ENCODE data around the gene PCDHGB6.
"Not testable (repeated sequence)": the region's sequence is repeated elsewhere in the genome, so short reads cannot be mapped to it uniquely, and the experiment has no call there.

PCDHGB6 gene

GRCh38 chr5:141407790-141408505, at the start of gene PCDHGB6:
PCDHGB6 (plus strand) TSS chr5:141408021; CDS start chr5:141408203, 182 bp downstream.
- in situ Hi-C loops (cut with MboI; ENCODE audit: low sequenced_read_pairs), result not testable (repeated sequence)

- in situ Hi-C loops (cut with MboI; ENCODE audit: low sequenced_read_pairs), result no loop called here
Measured at GRCh38 chr5:141359790-141360426, 47.9 kb upstream of the PCDHGB6 start, which contains the start of gene PCDHGB2. PCDHGB2 (plus strand) TSS chr5:141359994; CDS start chr5:141360136, 142 bp downstream.

- in situ Hi-C loops (cut with MboI; ENCODE audit: low sequenced_read_pairs), result no loop called here
Measured at GRCh38 chr5:141360685-141361084, 47.1 kb upstream of the PCDHGB6 start.

- in situ Hi-C loops (cut with MboI; ENCODE audit: low sequenced_read_pairs), result no loop called here
Measured at GRCh38 chr5:141362719-141363118, 45.1 kb upstream of the PCDHGB6 start.

DNA sequence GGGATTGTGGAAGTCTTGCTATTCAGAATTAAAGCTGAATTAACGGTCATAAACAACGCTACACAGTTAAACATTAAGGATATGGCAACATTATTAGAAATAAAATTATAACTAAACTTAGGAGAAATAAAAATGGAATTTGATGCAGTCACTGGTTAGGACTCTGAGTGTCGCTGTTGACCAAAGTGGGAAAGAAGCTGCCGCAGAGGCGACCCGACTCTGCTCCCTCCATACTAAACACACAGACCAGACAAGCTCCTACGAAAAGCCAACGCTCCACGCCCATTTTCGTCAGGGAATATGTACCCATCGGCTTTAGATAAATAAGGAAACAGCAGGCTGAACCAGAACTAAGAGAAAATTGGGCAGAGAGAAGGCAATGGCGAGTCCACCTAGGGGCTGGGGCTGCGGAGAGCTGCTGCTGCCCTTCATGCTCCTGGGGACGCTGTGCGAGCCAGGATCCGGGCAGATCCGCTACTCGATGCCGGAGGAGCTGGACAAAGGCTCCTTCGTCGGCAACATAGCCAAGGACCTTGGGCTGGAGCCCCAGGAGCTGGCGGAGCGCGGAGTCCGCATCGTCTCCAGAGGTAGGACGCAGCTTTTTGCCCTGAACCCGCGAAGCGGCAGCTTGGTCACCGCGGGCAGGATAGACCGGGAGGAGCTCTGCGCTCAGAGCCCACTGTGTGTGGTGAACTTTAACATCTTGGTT, 43.7 kb upstream of the PCDHGB6 start, which contains the start of gene PCDHGA5:
PCDHGA5 (plus strand) TSS at position 211 of the 709 bp plus-strand sequence; CDS start at position 380, 169 bp downstream.
- in situ Hi-C loops (cut with MboI; ENCODE audit: low sequenced_read_pairs), result no loop called here

GRCh38 chr5:141366016-141366896, 41.6 kb upstream of the PCDHGB6 start:
- in situ Hi-C loops (cut with MboI; ENCODE audit: low sequenced_read_pairs), result no loop called here

- in situ Hi-C loops (cut with MboI; ENCODE audit: low sequenced_read_pairs), result no loop called here
Measured at GRCh38 chr5:141369994-141370848, 37.6 kb upstream of the PCDHGB6 start, which contains the start of gene PCDHGB3. PCDHGB3 (plus strand) TSS chr5:141370242; CDS start chr5:141370395, 153 bp downstream.

DNA sequence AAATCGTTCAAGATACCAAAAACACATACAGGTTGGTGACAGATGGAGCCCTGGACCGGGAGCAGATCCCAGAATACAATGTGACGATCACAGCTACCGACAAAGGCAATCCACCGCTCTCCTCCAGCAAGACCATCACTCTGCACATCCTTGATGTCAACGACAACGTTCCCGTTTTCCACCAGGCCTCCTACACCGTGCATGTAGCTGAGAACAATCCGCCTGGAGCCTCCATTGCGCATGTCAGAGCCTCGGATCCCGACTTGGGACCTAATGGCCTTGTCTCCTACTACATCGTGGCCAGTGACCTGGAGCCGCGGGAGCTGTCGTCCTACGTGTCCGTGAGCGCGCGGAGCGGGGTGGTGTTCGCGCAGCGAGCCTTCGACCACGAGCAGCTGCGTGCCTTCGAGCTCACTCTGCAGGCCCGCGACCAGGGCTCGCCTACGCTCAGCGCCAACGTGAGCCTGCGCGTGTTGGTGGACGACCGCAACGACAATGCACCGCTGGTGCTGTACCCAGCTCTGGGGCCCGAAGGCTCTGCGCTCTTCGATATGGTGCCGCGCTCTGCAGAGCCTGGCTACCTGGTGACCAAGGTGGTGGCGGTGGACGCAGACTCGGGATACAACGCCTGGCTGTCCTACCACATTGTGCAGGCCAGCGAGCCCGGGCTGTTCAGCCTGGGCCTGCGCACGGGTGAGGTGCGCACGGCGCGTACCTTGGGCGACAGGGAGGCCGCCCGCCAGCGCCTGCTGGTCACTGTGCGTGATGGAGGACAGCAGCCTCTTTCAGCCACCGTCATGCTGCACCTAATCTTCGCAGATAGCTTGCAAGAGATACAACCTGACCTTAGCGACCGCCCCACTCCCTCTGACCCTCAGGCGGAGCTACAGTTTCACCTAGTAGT, 36.0 kb upstream of the PCDHGB6 start:
- in situ Hi-C loops (cut with MboI; ENCODE audit: low sequenced_read_pairs), result no loop called here

GRCh38 chr5:141373673-141374317, 34.0 kb upstream of the PCDHGB6 start, which contains the start of gene PCDHGA6:
PCDHGA6 (plus strand) TSS chr5:141373891; CDS start chr5:141374084, 193 bp downstream.
- in situ Hi-C loops (cut with MboI; ENCODE audit: low sequenced_read_pairs), result no loop called here

GRCh38 chr5:141374627-141375026, 33.2 kb upstream of the PCDHGB6 start:
- in situ Hi-C loops (cut with MboI; ENCODE audit: low sequenced_read_pairs), result no loop called here

- in situ Hi-C loops (cut with MboI; ENCODE audit: low sequenced_read_pairs), result not testable (repeated sequence)
Measured at GRCh38 chr5:141375444-141376155, 32.2 kb upstream of the PCDHGB6 start.

DNA sequence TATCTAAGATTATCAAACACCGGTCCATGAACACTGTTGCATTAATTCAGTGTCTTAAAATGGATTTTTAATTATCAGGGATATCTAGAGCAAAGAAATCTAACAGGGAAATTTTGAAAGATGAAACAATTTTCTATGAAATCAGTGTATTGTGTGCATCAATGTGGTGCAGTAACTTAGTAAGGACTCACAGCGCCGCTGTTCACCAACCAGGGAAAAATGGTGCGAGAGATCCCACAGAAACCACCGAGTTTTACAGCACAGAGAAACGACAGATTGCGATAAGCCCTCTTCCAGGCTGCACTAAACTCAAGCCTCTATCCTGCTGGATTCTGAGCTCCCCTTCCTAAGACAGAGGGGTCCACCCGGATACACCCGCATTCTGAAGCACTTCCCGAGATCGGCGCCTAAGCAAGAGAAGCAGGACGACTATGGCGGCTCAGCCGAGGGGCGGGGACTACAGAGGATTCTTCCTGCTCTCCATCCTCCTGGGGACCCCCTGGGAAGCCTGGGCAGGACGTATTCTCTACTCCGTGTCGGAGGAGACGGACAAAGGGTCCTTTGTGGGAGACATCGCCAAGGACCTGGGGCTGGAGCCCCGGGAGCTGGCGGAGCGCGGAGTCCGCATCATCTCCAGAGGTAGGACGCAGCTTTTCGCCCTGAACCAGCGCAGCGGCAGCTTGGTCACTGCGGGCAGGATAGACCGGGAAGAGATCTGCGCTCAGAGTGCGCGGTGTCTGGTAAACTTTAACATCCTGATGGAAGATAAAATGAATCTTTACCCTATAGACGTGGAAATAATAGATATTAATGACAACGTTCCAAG, 25.1 kb upstream of the PCDHGB6 start, which contains the start of gene PCDHGA7:
PCDHGA7 (plus strand) TSS at position 274 of the 826 bp plus-strand sequence; CDS start at position 432, 158 bp downstream.
- in situ Hi-C loops (cut with MboI; ENCODE audit: low sequenced_read_pairs), result no loop called here

GRCh38 chr5:141383345-141383744, 24.5 kb upstream of the PCDHGB6 start:
- in situ Hi-C loops (cut with MboI; ENCODE audit: low sequenced_read_pairs), result no loop called here

DNA sequence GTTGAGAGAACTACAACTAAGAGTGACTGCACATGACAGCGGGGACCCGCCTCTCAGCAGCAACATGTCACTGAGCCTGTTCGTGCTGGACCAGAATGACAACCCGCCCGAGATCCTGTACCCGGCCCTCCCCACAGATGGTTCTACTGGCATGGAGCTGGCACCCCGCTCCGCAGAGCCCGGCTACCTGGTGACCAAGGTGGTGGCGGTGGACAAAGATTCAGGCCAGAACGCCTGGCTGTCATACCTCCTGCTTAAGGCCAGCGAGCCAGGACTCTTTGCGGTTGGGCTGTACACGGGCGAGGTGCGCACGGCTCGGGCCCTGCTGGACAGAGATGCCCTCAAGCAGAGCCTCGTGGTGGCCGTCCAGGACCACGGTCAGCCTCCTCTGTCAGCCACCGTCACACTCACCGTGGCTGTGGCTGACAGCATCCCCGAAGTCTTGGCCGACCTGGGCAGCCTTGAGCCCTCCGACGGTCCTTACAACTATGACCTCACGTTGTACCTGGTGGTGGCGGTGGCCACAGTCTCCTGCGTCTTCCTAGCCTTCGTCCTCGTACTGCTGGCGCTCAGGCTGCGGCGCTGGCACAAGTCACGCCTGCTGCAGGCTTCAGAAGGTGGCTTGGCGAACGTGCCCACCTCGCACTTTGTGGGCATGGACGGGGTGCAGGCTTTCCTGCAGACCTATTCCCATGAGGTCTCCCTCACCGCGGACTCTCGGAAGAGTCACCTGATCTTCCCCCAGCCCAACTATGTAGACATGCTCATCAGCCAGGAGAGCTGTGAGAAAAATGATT, 23.2 kb upstream of the PCDHGB6 start:
- in situ Hi-C loops (cut with MboI; ENCODE audit: low sequenced_read_pairs), result no loop called here

DNA sequence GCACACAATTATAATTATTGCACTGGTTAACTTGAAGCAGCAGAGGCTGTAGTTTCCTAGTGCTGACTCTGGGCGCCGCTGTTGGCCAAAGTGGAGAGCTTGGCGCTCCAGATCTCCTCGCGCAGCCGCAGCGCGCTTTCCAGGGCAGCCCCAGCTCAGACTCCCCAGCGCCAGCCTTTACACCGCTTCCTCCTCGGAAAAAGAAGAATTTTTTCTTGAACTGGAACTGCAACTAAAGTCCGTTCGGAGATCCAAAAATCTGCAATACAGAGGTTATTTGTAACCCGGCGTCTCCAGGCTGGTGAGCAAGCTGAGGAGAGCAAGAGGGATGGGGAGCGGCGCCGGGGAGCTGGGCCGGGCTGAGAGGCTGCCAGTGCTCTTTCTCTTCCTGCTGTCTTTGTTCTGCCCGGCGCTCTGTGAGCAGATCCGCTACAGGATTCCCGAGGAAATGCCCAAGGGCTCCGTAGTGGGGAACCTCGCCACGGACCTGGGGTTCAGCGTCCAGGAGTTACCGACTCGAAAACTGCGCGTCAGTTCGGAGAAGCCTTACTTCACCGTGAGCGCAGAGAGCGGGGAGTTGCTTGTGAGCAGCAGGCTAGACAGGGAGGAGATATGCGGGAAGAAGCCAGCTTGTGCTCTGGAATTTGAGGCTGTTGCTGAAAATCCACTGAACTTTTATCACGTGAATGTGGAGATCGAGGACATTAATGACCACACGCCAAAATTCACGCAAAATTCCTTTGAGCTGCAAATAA, 20.1 kb upstream of the PCDHGB6 start, which contains the start of gene PCDHGB4:
PCDHGB4 (plus strand) TSS at position 142 of the 755 bp plus-strand sequence; CDS start at position 329, 187 bp downstream.
- in situ Hi-C loops (cut with MboI; ENCODE audit: low sequenced_read_pairs), result not testable (repeated sequence)
